ENCODE data around the gene DLG2.

GRCh38 chr11:85647604-85648299 lies 20.6 kb upstream of the DLG2 start, which contains the start of gene TMEM126A:
- TF ChIP-seq, protein P1, sequence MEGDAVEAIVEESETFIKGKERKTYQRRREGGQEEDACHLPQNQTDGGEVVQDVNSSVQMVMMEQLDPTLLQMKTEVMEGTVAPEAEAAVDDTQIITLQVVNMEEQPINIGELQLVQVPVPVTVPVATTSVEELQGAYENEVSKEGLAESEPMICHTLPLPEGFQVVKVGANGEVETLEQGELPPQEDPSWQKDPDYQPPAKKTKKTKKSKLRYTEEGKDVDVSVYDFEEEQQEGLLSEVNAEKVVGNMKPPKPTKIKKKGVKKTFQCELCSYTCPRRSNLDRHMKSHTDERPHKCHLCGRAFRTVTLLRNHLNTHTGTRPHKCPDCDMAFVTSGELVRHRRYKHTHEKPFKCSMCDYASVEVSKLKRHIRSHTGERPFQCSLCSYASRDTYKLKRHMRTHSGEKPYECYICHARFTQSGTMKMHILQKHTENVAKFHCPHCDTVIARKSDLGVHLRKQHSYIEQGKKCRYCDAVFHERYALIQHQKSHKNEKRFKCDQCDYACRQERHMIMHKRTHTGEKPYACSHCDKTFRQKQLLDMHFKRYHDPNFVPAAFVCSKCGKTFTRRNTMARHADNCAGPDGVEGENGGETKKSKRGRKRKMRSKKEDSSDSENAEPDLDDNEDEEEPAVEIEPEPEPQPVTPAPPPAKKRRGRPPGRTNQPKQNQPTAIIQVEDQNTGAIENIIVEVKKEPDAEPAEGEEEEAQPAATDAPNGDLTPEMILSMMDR (IDR thresholded peaks at IDR 0.05), result no peak
- TF ChIP-seq POLR2A (IDR thresholded peaks at IDR 0.05), result no peak
